Raji (cell line): Measurements from ENCODE around the gene ANXA1.

Experiments used
- POLR2A ChIP-seq: IDR thresholded peaks from 2 replicates; pipeline ENCODE4 v1.6.1; 2011; ENCODE audit warnings: low read depth, low read length, control low read depth; ENCODE audit not compliant: insufficient read depth

Gene ANXA1

DNA sequence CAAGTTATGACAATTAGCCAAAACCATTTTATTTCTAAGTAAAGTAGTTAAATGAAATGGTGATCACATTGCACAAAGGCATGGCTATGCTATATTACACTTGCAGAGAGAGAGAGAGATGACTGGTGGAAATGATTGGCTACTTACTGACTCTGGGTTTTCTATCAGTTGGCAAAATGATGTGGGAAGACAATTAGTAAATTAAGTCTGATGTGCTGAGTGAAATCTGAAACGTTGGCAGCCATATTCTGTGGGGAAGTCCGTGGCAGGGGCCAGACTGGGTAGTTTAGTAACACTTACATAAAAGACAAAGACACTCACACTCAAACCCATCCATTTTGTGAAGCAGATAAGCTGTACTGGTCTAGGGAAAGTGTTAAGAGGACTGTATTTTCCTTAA is 61.6 kb downstream of the ANXA1 start:
- no peak for TF ChIP-seq POLR2A

DNA sequence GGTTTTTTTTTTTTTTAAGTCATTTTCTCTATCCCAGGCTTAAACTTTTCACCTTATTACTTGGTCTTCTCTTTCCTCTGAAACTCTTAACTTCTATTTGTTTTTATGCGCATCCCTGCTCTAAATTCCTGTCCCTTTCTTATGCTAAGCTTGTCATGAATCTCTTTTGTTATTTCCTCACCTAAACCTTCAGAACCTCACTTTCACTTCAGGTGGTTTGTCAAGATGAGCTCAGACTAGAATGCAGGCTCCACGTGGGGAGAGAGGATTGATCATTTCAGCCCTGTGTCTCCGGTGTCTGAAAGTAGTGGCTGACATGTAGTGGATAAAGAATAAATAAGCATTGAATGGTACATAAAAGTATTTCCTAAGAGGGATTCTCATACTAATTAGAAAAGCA is 63.6 kb downstream of the ANXA1 start:
- TF ChIP-seq POLR2A = no peak

DNA sequence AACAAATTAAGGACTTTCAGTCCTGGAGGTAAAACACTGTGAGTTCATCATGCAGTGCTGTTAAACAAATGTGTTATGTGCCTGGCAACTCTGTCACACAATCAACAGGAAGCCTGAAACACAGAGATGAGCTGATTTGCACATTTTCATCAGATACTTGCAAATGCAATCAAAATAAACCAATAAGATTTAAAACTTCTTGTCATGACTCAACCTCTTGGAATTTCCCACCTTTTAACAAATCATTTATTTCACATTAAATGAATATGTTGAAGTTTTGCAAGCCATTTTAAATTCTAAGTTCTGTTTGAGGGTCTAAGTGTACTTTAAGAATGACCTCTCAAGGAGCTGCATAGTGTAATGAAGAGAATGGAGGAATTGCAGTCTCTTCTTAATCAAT is 64.4 kb downstream of the ANXA1 start:
- TF ChIP-seq POLR2A = no peak
